Activated CD4-positive, alpha-beta T cell treated with anti-CD3 and anti-CD28 coated beads, Interleukin-2, amount 50 U/mL, for 48 hours (primary cell): ENCODE measurements around the gene NOXA1.

Experiments used
- DNase-seq, 2 experiments: peaks; one replicate each; pipeline ENCODE4 v3.0.0-alpha.2; 2020

Gene NOXA1

DNA sequence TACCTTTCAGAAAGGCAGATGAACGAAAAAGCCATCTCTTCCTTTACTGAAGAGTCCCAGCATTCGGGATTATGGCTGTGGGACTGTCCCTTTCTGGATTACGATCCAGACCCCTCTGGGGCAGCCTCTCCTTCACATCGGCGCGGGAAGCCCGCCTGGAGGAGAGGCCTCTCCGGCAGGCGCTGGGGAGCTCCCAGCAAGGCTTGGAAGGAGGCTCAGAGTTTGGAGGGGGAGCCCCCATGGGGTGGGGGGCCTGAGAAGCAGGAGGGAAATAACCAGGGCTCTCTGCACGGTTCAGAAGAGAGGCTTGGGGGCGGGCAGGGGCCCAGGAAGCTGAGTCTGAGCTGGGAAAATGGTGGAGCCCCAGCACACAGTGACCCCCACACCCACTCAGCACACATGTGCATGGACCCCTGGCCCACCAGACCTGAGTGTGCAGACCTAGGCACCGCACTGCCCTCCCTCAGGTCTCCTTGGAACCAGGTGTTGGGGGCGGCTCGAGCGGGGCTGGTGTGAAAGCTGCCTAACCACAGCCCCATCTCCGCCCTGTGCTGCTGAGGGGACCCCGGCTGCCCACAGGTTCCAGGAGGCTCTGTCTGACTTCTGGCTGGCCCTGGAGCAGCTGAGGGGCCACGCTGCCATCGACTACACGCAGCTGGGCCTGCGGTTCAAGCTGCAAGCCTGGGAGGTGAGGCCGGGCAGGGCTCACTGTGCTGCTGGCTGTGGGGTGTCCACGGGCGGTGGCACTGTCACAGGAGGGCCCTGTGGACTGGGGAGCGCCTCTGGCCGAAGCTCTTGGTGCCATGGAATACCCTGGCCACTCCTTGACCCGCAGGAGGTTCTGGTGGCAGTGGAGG lies 4.5 kb downstream of the NOXA1 start:
- no peak for DNase-seq

DNA sequence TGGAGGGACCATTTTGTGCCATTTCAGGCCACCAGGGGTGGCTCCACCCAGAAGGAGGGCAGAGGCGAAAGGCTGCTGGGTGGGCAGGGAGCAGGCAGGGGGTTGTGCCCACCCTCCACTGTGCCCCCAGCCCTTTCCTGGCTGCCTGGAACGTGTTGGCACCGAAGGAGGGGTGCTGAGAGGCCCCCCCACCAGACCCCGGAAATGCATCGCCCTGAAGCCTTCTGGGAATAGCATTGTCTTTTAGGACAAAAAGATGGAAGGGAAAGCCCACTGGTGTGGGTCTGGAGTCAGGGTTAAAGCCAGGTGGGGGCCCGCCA lies 5.1 kb downstream of the NOXA1 start:
- no peak for DNase-seq

DNA sequence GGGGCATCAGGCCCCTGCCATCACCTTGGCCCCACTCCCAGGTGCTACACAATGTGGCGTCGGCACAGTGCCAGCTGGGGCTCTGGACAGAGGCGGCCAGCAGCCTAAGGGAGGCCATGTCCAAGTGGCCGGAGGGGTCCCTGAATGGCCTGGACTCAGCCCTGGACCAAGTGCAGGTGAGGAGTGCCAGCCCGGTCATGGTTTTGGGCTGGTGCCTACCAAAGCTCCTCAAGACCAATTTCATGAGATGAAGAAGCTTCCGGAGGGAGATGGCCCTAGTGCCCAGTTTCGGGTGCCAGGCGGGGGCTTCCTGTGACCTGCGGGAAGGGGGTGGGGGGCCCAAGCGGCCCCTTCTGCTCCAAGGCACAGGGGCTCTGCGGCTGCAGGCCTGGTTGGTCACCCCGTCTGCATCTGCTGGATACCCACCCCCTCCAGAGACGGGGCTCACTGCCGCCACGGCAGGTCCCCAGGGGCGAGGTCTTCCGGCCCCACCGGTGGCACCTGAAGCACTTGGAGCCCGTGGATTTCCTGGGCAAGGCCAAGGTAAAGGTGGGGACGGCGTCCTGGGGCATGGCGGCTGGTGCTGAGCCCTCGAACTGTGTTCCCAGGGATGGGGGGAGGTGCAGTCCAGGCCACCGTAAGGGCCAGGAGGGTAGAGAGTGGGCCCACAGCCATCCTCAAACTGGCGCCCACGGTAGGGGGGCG lies 5.8 kb downstream of the NOXA1 start:
- no peak for DNase-seq

DNA sequence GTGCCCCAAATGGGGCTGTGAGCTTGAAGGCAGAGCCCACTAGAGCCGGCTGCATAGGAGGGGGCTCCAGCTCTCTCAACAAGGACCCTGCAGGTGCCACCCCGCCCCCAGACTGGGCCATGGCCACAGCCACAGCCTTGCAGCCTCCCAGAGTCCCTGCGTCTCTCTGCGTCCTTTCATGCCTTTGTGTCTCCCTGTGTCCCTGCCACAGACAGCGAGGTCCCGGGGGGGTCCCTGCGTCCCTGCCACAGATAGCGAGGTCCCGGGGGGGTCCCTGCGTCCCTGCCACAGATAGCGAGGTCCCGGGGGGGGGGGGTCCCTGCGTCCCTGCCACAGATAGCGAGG lies 6.3 kb downstream of the NOXA1 start:
- DNase-seq, result no peak

DNA sequence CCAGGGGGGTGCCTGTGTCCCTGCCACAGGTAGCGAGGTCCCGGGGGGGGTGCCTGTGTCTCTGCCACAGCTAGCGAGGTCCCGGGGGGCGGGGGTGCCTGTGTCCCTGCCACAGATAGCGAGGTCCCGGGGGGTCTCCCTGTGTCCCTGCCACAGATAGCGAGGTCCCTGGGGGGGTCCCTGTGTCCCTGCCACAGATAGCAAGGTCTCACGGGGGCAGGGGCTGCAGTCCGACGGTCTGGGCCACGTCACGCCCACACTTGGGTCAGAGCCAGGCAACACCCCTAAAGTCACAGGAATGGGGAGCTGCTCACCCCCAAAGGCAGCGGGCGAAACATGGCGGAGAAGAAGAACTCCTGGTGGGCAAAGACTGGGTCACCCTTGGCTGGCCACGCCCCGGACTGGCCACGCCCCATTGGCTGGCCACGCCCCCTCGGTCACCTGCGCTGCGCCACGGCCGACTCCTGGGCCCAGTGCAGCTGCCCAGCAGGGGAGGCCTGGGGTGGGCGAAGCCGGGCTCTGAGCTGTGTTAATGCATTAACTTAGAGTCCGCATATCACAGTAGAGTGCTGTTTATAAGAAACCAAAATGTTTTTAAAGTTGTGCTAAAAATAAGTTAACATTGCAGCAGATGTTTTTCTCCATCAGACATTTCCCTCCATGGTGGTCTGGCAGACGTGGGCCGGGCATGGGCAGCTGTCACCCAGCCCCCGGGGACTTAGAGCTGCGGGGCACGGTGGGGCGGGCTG lies 7.0 kb downstream of the NOXA1 start:
- no peak for DNase-seq

DNA sequence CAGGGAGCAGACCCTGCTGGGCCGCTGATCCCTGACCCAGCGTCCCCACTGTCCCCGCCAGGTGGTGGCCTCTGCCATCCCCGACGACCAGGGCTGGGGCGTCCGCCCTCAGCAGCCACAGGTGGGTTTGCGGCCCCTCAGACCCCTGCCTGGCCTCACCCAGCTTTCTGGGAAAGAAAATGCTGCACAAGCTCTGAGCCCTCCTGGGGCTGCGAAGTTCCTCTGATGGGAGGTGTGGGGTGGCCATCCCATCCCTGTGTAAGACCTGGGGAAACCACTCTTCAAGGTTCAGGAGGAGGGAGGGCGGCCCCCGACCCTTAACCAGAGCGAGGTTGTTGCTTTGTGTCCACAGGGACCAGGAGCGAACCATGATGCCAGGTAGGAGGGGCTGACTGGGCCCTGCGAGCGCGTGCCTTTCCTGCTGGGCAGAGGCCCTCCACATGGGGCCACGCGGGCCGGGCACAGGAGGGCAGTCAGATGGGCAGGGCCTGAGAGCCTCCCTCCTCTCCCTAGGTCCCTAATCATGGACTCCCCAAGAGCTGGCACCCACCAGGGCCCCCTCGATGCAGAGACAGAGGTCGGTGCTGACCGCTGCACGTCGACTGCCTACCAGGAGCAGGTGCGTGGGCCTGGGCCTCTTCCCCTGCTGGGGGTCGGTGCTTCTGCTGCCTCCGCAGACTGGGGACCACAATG lies 7.7 kb downstream of the NOXA1 start:
- DNase-seq, result no peak

DNA sequence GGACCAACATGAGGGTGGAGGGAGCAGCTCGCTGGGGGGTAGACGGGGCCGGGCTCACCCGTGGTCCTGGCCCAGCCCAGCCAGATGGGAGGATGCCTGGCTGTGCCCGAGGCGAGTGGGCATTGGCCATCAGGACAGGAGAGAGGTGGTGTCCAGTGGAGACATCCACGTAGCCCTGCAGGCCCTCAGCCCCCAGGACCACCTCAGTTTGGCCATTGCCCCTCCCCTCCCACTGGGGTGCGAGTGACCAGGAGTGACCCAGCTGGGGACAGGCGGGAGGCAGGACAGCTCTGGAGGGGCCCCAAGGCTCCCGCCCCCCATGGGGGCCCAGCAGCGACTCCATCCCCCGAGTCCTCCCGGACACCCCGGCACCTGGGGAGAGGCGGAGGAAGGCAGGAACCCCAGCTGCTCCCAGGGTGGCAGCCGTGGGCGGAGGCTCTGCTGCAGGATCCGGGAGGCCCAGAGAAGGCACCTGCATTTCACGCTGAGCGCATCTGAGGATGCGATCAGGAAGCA lies 8.3 kb downstream of the NOXA1 start:
- DNase-seq, result no peak

DNA sequence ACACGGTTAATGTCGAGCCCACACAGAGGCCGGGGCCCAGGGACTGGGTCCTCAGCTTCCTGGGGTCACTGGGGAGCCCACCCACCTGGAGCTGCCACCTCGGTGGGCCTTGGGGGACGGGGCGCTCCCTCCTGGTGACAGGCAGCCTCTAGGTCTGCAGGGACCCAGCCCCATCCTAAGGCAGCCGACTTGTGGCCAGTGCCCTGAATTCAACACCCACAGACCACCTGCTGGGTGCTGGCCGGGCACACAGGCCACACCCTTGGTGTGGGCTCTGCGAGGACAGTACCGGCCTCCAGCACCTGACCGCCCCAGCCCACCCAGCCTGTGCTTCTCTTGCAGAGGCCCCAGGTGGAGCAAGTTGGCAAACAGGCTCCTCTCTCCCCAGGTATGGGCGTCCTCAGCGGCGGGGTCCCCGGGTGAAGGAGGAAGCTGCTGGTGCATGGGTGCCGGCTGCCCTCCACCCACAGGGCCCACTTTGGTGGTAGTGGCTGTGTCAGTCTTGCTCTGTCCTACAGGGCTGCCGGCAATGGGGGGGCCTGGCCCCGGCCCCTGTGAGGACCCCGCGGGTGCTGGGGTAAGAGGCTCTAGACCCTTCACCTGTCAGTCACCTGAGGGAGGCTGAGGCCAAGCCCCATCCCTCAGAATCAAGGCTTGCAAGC lies 9.6 kb downstream of the NOXA1 start:
- no peak for DNase-seq

DNA sequence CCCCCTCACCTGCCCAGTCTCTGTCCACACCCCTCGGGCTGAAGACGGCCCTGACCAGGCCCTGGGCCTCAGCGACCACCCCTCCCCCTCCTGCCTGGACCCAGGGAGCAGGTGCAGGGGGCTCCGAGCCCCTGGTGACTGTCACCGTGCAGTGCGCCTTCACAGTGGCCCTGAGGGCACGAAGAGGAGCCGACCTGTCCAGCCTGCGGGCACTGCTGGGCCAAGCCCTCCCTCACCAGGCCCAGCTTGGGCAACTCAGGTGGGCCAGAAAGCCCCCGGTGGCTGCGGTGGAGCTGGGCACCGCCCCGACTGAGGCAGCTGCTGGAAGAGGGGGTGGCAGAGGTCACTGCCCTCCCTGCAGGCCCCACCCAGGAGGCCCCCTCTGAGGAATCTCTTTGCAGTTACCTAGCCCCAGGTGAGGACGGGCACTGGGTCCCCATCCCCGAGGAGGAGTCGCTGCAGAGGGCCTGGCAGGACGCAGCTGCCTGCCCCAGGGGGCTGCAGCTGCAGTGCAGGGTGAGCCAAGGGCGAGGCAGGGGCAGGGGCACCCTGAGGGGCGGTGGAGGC lies 10.2 kb downstream of the NOXA1 start:
- no peak for DNase-seq

DNA sequence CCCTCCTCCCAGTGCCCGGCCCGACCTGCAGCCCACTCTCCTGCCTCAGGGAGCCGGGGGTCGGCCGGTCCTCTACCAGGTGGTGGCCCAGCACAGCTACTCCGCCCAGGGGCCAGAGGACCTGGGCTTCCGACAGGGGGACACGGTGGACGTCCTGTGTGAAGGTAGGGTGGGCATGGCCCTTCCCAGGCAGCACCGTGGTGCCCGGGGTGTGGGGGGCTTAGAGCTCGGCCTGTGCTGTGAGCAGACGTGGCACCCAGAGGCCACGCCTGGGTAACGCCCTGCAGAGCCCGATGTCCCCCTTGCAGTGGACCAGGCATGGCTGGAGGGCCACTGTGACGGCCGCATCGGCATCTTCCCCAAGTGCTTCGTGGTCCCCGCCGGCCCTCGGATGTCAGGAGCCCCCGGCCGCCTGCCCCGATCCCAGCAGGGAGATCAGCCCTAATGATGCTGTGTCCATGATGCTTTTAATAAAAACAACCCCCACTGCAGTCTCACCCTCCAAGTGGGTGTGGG lies 10.8 kb downstream of the NOXA1 start:
- no peak for DNase-seq

DNA sequence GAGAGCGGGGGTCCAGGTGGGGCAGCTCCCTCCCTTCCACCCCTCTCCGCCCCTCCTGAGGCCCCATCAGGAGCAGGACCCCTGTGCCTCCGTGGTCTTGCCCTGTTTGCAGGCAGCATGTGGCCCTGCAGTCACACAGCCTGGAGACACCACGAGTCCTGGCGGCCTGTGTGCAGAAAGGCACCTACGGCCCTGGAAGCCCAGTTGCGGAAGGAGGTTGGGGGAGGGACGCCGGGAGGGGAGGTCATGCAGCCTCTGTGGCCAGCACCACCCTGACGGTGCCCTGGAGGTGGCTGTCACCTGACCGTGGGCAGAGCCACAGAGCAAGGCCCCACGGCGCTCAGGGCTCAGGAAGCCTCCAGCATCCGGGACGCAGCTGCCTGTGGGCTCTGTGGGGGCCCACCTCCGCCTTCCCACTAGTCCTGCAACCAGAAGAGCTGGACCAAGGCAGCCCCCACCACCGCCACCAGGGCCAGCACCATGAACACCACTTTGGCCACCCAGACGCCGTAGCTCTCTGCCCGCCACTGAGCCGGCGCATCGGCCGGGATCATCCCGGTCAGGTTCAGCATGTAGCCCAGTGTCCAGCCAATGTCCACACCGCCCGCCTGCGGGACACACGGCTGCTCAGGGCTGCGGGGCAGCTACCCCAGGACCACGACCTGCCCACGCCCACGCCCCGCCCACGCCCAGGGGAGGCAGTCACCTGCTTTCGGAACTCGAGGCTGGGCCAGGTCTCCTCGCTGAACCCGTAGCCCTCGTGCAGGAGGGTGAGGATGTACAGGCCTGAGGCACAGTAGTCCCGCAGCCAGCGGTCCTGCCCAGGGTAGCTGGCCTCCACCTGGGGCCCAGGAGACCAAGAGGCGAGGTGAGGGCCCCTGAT lies 11.5 kb downstream of the NOXA1 start:
- no peak for DNase-seq

DNA sequence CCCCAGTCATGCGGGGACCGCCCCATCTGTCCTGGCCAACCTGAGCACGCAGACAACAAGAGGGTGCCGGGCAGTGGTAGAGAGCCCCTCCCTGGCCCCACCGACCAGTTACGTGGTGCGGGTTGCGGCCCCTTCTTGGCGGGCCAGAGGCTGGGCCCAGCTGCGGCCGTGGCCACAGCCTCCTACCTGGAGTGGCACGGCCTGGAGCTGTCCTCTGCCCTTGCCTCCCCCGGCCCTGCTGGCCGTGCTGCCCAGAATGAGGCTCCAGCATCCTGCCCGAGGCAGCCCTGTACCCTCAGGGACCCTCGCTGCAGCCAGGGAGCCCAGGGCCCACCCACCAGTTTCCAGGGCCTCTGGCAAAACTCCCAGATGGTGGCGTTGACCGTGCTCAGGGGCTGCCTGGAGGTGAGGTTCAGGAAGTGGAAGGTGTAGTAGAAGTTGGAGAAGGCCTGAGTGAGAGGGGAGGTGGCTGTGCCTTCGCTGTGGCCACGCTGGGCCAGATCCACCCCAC lies 12.2 kb downstream of the NOXA1 start:
- no peak for DNase-seq

DNA sequence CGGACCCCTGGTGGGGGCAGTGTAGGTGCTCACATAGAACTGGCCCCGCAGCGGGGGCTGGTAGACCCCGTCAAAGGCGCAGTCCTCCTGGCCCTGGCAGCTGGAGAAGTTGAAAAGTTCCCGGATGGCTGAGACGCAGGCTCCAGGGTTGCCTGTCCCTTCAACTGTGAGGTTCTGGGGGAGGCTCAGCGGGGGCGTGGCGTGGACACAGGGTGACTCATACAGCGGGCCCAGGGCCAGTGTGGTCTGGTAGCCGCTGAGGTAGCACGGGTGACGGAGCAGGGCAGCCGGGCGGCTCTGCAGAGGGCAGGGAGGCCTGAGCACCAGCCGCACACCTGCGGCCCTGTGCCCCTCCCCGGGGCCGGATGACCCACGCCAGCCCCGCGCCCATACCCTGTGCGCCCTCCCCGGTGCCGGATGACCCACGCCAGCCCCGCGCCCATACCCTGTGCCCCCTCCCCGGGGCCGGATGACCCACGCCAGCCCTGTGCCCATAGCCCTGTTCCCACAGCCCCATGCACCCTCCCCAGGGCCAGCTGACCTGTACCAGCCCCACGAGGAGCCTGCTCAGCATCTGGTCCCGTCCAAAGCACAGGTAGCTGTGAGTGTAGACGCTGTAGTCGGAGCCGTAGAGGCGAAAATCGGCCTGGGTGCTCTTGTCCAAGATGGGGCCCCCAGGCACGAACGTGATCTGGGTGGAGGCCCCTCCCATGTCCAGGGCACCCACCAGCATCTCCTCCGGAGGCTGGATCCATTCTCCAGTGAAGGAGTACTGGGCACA lies 13.0 kb downstream of the NOXA1 start:
- DNase-seq, result no peak

DNA sequence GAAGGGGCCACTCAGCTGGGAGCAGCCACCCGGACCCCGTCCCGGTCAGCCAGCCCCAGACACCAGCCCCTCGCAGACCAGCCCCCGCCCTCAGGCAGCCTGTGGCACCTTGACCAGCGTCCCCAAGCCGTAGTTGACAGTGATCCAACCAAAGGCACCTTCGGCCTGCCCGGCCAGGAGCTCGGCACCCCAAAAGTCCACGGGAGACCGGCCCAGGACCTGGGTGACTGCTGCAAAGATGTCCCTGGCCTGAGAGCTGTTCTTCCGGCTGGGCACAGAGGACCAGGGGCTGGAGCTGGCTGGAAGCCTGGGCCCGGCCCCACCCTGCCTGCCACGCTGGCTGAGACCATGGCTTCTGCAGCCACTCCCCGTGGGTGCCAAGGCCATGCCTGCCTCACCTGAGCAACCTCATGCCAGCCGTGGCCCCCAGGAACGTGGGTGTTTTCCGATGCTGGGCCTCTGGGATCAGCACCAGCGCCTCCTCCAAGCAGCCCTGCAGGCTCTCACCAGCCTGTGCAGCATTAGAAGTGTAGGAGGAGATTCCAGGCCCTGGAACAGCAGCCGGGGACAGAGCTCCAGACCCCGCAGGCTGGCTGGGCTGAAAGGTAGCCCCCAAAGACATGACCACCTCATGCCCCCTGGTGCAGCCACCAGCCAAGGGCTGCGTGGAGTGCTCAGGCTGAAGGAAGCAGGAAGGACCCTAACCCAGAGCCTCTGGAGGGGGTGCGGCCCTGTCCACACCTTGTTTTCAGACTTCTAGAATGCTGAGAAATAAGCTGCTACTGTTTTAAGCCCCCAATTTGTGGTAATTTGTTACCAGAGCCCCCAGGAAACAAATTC lies 13.8 kb downstream of the NOXA1 start:
- DNase-seq, result no peak

DNA sequence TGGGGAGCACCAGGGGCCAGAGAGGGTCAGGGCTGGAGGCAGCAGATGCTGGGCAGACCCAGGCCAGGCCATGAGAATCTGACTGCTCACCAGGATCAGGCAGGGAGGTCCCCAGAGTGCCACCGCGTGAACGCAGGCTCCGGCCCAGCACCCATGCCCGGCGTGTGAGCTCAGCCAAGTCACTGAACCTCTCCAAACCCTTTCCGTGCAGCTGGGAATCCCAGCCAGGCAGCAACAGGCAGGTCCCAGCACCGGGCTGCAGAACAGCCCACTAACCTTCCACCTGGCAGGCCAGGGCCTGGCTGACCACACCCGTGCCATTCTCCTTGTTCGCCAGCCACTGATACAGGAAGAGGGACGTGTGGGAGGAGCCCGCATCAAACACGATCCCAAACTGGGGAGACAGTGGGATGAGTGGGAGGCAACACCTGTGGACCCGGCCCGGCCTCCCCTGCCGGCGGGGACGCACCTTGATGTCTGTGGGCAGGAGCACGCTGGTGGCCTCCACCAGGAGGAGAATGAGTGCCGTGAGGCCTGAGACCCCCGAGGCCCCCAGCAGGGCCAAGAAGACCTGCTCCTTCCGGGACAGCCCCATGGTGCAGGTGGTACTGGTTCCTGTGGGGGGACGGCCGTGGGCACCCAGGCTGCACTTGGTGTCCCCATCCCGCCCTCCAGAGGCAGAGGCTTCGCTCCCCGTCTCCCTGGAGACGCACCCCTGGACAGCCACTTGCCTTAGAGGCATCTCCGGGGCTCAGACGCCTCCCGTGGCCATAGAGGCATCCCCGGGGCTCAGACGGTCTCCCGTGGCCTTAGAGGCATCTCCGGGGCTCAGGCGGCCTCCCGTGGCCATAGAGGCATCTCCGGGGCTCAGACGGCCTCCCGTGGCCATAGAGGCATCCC lies 14.7 kb downstream of the NOXA1 start:
- no peak for DNase-seq

DNA sequence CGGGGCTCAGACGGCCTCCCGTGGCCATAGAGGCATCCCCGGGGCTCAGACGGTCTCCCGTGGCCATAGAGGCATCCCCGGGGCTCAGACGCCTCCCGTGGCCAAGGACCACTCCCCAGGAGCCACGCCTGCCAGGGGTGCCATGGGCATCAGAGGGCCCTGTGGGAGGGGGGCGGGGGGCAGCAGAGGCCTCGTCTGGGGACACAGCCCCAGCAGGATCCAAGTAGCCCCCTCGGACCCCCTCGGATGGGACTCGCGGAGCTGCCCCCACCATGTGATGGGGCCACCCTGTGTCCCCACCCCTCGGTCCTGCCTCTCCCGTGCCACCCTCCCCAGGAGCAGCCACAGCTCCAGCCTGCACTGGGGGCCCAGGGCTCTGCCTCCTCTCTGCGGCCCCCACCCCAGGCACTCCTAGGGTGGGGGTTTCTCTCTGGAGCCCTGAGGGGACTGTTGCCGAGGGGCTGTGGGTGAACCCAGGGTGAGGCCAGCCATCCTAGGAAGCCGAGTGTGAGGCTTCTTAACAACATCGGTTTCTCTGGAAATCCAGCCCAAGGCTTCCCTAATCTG lies 15.5 kb downstream of the NOXA1 start:
- DNase-seq, result no peak

DNA sequence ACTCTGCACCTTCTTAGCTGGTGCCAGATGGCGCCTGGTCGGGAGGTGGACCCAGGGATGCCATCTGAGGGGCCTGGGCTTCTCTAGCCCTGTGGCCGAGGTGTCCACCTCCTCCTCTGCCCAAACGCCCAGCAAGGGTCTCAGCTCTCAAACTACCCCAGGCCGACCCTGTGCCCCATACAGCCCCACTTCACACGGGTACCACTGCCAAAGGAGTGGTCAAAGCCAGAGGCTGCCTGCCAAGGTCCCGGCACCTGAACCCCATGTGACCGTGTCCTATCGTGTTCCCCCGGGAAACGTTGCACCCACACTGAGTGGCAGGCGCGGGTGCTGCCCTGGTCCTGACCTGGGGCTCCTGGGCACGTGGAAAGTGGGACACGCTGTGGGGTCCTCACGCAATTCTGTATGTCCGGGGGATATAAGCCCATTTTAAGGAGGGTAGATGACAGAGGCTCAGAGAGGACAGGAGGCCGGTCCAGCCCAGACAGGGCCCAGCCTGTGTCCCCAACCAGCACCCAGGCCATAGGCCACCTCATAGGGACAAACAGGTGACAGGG lies 16.0 kb downstream of the NOXA1 start:
- DNase-seq, result no peak
